HG02884 (cell line): ENCODE measurements around the gene LURAP1L.
A peak's percentile ranks its signal among the peaks of the same experiment; 100 is the strongest.

Source experiments
- ATAC-seq: cut with Tn5 transposase; IDR thresholded peaks from one replicate; pipeline ENCODE4 v1.9.1; 2021; ENCODE audit warnings: mild to moderate bottlenecking, moderate library complexity; ENCODE audit not compliant: unreplicated experiment

Gene LURAP1L

DNA sequence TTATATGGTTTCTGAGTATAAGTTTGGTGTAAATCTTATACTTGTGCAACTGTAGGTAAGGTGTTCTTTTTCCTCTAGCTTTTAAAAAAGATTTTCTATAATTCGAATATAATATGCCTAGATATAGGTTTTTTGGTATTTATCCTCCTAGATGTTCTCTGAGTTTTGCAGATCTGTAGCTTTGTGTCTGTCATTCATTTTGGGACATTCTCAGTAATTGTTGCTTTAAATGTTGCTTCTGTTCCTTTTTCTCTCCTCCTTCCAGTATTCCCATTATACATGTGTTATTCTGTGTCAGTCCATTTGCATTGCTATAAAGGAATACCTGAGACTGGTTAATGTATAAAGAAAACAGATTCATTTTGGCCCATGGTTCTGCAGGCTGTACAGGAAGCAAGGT is 33.7 kb downstream of the LURAP1L start:
- no peak for ATAC-seq

DNA sequence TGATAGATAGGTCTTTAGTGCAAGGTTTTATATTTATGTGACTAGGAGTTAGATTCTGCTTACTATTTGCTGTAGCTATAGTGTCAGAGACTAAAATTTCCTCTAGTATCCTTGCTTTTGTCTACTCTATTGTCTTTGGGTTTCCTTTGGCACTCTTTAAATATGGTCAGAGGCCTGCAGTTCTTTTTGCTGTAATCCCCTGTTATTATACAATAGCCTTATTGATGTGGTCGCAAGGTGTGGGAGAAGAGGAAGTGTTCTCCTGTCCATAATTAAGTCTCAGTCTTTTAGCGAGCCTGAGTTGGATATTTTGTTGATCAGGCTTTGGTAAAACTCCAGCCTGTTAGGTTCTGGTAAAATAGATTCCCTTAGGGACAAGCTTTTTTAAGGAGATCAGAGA is 34.9 kb downstream of the LURAP1L start:
- no peak for ATAC-seq

DNA sequence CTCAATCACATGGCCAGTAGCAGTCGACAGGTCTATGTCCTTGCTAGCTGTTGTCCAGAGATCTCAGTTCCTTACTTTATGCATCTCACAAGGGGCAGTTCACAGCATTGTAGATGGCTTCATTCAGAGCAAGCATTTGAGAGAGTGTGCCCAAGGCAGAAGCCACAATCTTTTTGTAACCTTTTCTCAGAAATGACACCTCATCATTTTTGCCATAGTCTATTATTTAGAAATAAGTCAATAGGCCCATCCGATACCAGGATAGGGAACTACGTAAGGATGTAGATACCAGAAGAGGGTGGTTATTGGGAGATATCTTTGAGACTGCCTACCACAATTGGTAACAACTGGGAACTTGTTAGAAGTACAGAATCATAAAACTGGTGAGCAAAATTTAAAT is 37.1 kb downstream of the LURAP1L start:
- no peak for ATAC-seq

DNA sequence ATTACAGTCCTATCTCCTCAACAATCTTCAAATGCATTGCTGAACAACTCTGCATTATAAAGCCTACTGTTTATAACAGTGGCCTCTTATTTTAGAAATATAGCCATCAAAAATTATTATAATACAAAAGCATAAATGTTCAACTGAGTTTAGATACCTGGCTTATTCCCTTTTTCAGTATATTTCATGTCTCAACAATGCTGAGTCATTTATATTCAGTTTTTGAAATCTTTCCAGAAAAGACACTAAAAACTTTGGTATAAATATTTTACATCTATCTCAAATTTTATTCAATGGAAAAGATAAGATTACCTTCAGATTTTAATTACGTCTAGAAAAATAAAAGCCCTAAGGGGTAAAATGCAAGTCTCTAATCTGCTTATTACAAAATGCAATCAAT is 37.9 kb downstream of the LURAP1L start:
- no peak for ATAC-seq

DNA sequence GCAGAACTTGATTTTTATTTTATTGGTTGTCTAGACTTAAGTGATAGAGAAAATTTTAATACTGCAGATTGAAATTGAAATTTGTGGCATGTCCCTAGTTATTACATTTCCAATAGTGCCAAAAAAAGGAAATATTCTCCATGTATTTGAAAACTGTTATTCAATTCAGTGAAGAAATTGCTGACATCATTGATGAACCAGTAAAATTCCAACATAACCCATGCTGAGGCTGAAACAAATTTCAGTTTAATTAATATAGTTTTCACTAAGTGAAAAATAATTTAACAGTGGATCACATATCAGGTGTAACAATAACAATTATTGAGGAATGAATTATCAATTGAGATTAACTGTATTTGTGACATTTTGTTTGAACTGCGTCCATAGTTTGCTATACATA is 38.7 kb downstream of the LURAP1L start:
- no peak for ATAC-seq

DNA sequence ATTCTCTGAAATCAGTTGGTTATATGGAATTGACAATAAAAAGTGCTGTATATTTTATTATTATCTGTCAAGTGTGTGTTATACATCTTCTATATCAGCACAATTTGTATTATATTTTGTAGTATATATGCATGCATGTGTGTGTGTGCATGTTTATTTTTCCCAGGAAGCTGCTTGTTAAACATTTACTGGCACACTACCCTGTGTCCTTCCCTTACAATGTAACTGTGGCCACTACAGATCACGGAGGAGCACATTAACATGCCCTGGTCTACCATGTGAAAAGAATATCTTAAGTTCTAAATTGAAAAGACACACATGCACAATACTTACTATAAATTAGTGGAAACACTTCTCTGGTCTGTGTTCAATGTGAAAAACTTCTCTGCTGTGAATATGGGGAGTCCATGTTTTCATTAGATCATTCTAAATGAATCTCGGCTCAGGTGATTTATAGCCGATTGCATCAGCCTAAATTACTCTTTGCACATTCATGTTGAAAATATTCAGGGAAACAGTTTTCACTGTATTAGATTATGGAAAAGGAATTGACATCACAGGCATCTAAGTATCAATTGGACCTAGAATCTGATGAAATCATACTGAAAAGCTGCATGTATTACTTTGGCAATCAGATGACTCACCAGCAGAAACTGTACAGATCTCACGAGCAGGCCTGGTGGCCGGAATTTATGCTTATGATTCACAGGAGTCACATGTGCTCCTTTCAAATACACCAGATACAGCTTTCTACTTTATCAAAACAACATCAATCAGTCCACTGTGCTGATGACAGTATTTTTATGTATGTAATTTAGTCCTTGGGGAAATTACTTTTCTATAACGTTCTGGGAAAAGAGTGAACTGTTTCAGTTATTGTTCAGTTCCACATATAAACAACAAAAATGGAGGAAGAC is 39.4 kb downstream of the LURAP1L start:
- ATAC-seq = peak; percentile 52

DNA sequence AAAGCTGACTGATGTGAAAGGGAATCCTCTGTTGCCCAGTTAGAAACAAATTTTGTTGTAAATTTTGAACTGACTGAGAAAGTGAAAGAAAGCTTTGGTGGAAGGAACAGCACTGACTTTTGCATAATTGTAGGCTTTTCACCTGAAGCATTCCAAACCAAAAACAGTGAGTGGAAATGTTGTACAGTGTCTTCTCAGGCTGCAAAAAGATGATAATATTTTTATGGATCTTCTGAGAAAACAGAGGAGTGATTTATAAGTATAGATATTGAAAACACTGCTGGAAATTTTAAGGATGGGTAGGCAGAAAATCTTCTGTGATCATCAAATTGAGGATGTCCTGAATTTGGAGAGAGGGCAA is 40.0 kb downstream of the LURAP1L start:
- ATAC-seq = no peak

DNA sequence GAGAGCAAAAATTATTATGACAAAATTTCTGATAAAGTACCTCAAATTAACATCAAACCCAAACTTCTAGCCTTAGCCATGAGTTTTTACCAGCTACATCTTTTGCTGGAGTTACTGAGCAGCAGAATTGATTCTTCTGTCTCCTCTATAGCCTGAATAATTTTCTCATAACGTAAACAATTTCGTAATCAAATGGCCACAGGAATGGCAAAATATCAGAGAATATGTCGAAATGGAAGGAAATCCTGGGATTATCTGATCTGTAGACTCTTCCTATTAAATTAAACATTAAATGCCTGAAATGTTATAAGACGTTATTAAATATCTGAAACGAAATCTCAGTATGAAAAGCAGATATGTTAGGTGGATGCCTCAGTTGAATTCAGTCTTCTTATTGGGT is 41.1 kb downstream of the LURAP1L start:
- no peak for ATAC-seq

DNA sequence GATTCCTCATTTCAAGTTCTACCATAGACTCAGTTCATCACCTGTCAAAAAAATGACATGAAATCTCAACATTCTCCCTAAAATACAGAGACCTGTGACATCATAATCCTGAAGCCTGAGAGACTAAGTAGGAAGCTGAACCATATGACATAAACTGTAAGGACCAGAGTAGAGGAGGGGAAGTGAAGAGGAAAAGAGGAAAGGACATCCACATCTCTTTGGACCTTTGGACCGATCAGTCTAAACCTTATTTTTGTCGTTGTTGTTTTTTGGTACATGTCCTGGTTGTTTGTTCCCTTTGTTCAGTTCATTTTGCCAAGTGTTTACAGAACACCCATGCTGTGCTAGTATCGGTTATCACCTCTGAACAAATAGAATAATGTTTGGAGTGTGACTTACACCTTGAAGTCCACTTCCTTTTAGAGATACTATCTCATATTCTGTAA is 41.9 kb downstream of the LURAP1L start:
- ATAC-seq = no peak

DNA sequence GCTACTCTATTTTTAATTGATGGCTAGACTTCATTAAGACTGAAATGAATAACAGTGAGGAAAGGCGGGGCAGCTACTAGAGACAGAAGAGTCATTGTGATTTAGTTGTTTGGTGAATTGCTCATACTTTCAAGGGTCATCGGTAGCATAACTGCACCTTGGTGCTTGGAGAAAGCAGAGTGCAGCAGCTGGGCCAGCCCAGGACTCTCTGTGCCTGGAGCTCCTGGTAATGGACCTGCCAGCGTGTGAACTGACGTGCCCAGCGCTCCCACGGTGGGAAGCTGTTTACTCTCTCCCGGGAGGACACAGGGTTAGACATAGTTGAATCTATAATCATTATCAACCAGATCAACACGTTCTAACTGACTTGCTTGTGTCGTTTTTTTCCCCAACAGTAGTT is 42.9 kb downstream of the LURAP1L start:
- no peak for ATAC-seq

DNA sequence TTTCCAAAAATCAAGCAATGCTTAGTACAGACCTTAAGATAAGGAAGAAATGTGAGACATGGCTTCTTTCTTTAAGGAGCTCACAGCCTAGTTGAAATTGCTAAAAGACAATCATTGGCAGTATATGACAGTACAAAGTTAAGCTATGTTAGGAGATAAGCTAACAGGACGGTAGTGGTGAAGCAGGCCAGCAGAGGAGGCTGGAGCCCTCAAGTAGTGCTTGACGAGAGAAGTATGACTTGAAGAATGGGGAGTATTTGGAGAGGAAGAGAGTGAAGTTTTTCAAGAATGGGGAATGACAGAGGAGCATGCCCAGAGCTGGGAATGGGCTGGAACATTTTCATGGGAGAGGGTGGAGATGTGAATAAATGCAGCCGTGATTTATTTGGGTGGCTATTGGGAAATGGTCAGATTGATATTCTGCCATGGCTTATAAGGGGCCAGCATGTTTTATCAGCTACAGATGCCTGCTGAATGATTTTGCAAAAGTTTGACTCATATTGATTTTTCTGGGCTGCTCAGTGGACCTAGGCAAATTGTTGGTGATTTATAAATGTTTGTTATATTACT is 43.7 kb downstream of the LURAP1L start:
- ATAC-seq = no peak

DNA sequence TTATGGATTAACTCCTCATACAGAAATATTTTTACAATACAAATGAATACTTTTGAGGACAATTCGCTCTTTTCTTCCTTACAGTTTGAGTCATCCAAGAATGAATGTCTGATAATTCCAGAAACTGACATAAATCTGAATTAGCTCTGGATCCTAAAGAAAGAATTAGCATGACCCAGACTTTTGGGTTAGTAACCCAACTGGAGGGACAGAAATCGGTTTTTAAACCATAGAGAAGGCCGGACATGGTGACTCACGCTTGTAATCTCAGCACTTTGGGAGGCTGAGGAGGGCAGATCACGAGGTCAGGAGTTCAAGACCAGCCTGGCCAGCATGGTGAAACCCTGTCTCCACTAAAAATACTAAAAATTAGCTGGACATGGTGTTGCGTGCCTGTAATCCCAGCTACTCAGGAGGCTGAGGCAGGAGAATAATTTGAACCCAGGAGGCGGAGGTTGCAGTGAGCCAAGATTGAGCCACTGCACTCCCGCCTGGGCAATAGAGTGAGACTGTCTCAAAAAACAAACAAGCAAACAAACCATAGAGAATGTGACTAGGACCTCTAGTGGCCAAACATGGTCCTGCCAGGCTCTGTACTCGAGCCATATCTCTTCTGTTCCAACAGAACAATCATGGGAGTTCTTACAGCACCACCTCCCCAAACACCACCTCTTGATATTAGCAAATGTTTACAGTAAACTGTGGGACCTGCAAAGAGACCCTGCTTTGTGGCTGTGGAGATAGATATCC is 44.8 kb downstream of the LURAP1L start:
- ATAC-seq = peak; percentile 67

DNA sequence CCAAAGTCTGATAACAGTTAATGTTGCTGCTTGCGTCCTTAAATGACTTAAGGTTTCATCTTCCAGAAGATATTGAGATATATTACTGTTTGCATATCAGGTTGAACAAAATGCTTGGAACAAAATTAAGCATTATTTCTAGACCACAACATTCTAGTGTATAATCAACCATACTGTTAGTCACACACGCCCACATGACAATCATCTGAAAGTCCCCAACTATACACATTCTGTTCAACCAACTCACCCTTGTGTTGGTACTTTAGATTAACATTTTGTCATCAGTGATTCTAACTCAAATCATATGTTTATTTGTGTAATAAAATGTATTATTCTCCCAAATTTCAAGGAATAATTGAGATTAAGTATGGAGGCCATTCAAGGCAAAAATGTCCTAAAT is 47.3 kb downstream of the LURAP1L start:
- no peak for ATAC-seq

DNA sequence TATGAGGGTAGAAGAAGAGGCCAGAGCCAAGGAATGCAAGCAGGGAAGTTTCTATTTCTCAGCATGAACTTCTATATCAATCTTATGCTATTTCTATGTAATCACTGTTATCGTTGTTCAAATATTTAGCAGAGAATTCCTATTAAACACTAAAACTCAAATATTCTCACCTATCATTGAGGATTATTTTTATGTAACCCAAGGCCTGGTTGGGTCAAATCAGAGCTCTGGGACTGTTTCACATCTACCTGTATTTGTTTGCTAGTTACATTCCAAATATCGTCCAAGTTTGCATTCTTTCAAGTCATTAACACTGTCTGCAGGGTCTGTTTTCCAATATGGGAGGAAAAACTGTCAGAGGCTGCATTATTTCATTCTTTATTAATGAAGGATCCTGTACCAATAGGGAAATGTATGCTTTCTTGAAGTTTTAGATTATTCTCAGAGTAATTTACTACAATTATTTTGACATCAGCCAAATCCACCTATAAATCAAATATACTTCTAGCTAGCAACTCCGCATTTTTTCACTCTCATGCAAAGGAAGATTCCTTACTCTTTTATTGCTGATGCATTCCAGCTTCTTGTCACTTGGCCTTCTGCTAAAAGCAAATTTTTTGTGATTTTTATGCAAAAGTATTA is 52.2 kb downstream of the LURAP1L start:
- no peak for ATAC-seq

DNA sequence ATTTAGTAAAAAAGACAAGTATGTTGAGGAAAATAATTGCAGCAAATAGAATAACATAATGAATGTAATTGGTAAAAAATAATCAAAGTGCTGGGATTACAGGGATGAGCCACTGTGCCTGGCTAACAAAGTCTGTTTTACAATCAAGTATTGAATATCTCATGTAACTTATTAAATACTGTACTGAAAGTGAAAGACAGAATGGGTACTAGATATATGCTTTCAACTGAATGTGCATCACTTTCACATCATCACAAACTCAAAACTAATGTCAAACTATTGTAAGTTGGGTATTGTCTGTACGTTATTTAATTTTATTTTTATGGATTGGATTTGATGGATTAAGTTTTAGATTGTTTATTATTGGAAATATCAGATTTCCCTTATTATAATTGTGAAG is 58.9 kb downstream of the LURAP1L start:
- no peak for ATAC-seq

DNA sequence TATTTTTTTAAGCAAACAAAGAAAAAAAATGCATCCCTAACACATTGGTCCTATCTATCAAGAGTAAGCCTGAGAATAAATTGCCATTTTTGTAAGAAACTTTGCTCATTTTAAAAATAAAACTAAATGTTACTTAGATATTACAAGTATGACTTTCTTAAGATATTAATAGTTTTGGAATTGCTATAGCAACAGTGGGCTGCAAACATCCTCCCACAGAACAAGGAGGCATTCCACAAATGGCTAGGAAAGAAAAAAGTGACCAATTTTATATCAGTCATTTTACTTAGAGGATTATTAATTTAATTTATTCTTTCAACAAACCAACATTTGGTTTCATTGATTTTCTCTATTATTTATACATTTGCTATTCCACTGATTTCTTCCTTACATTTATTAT is 63.7 kb downstream of the LURAP1L start:
- ATAC-seq = no peak

DNA sequence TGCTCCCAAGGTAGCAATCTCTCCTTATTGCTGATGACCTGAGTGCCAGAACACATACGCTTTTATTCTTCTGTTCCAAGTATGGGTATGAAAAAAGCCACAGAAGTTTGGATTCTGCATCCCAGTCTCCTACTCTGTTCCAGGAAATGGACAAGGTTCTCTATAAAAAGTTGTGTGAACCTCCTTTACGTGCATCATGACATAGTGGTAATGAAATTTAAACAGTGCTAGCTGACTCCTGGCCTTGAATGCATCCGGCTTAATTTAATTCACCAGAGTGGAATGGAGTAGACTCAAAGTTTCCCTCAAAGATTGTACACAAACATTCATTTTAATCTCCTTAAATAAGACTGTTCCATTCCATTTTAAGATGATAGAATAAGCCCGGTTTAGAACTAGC is 68.9 kb downstream of the LURAP1L start:
- ATAC-seq = no peak

DNA sequence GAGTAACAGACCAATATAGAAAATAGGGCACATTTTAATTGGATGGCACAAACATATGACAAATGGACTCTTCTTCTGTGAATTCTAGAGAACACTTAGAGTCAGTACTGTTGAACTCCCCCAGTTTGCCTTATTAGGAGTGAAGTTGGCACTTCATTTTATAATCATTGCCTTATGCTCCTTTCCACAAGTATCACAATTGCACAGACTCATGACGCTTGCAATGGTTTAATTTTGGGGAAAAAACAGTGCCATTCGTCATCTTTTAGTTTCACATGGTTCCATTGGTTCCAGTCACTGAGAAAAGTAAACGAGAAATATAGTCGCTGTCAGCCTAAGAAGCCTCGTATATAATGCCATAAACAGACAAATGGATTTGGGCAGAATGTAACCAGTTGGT is 71.2 kb downstream of the LURAP1L start:
- ATAC-seq = no peak

DNA sequence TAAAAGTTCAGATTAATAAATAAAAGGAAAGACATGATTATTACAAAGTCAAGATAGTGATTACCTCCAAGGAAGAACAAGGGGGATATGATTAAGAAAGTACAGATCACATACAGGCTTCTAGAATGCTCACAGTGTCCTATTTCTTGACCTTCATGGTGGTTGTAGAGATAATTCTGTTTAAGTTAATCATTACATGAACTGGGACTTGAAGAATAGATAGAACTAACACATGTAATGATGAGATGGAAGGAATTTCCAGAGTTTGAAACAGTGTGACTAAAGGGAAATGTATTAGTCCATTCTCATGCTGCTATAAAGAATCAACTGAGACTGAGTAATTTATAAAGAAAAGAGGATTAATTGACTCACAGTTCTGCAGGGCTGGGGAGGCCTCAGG is 72.7 kb downstream of the LURAP1L start:
- no peak for ATAC-seq

DNA sequence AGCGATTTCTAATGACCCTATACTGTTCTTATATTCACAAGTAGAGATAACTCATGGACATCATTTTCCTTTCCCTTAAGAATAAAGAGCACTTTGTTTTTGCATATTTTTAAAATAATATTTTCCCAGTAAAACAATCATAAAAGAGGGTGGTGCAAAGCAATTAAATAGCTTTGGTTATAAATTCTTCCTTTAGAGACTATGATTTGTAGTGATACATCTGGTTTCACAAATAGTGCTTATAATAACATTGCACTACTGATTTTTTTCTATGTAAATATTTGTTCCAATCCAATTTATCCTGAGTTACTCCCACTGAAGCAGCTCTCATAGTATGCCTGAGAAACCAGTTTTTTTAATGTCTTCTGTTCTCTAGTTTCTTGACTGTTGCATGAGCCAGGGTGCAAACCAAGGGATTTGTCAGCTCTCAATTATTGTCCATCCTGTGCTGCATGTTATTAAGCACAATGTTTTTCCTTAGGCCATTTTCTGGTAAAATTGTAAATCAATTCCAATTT is 74.7 kb downstream of the LURAP1L start:
- no peak for ATAC-seq
